ENCODE results near the gene SPCS1.
A peak's percentile ranks its signal among the peaks of the same experiment; 100 is the strongest.
"Not testable (repeated sequence)": the region's sequence is repeated elsewhere in the genome, so short reads cannot be mapped to it uniquely, and the experiment has no call there.

SPCS1 gene

DNA sequence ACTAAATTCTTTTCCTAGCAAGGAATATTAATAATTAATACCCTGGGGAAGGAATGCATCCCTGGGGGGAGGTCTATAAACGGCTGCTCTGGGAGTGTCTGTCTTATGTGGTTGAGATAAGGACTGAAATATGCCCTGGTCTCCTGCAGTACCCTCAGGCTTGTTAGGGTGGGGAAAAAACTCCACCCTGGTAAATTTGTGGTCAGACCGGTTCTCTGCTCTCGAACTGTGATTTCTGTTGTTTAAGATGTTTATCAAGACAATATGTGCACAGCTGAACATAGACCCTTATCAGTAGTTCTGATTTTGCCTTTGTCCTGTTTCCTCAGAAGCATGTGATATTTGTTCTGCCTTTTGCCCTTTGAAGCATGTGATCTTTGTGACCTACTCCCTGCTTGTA lies 22.8 kb downstream of the SPCS1 start:
- H4K8ac ChIP-seq (ENCODE audit: low read depth, low read length); H3K36me3 ChIP-seq (ENCODE audit: control insufficient read depth, insufficient read depth, low read length); H2AK5ac ChIP-seq (ENCODE audit: low read length); DNase-seq; H3K79me2 ChIP-seq (ENCODE audit: control insufficient read depth, insufficient read depth, low read length); H3K4me2 ChIP-seq (ENCODE audit: low read length); H2BK15ac ChIP-seq (replicated peaks; ENCODE audit: low read depth); H3K4ac ChIP-seq (ENCODE audit: low read depth, low read length); H2BK120ac ChIP-seq (ENCODE audit: low read depth, low read length); H3K18ac ChIP-seq (ENCODE audit: low read length); H3K9ac ChIP-seq (ENCODE audit: low read length); H3K4me1 ChIP-seq (ENCODE audit: control insufficient read depth, low read depth, low read length); H3K27me3 ChIP-seq (ENCODE audit: insufficient read depth, low read length, poor library complexity); H3K4me3 ChIP-seq (ENCODE audit: low read length); H4K5ac ChIP-seq (ENCODE audit: low read length); H3K56ac ChIP-seq (ENCODE audit: low read length); H3K27ac ChIP-seq (ENCODE audit: low read depth, low read length); H2BK5ac ChIP-seq (ENCODE audit: low read length); H3K79me1 ChIP-seq (ENCODE audit: low read length); H3K23ac ChIP-seq (ENCODE audit: low read length): not testable (repeated sequence)
- WGBS (ENCODE audit: extremely low coverage, insufficient coverage, low lambda C conversion rate) = no CpG with 5 or more reads among the region's 3 CpGs

GRCh38 chr3:52730681-52731080 lies 24.8 kb downstream of the SPCS1 start:
- no peak overlapping the region for H3K4me3 ChIP-seq (ENCODE audit: low read length)
- peaks cover 8% of the 10 kb centered on the region for H3K36me3 ChIP-seq (ENCODE audit: control insufficient read depth, insufficient read depth, low read length)

GRCh38 chr3:52731590-52731989 lies 25.7 kb downstream of the SPCS1 start:
- Histone ChIP-seq H2AK5ac (ENCODE audit: low read length) (no peak overlapping the region), H3K36me3 (ENCODE audit: control insufficient read depth, insufficient read depth, low read length) (peaks cover 8% of the 10 kb centered on the region), H3K9ac (ENCODE audit: low read length) (no peak overlapping the region), H3K4ac (ENCODE audit: low read depth, low read length) (no peak overlapping the region), H3K23ac (ENCODE audit: low read length) (no peak overlapping the region), H4K5ac (ENCODE audit: low read length) (no peak overlapping the region), H2BK15ac (replicated peaks; ENCODE audit: low read depth) (no peak overlapping the region), H3K4me1 (ENCODE audit: control insufficient read depth, low read depth, low read length) (no peaks in the 10 kb centered on the region), H3K27ac (ENCODE audit: low read depth, low read length) (no peak overlapping the region), H4K8ac (ENCODE audit: low read depth, low read length) (no peak overlapping the region), H2BK120ac (ENCODE audit: low read depth, low read length) (no peak overlapping the region), H3K79me2 (ENCODE audit: control insufficient read depth, insufficient read depth, low read length) (no peaks in the 10 kb centered on the region), H3K56ac (ENCODE audit: low read length) (no peak overlapping the region), H3K18ac (ENCODE audit: low read length) (no peak overlapping the region), H3K27me3 (ENCODE audit: insufficient read depth, low read length, poor library complexity) (no peaks in the 10 kb centered on the region), H3K4me3 (ENCODE audit: low read length) (no peak overlapping the region), H2BK5ac (ENCODE audit: low read length) (no peak overlapping the region), H3K4me2 (ENCODE audit: low read length) (no peak overlapping the region), H3K79me1 (ENCODE audit: low read length) (no peaks in the 10 kb centered on the region)
- WGBS (ENCODE audit: extremely low coverage, insufficient coverage, low lambda C conversion rate) = no CpG with 5 or more reads among the region's 14 CpGs
- no peak for DNase-seq

More at GRCh38 chr3:52730681-52731080, 24.8 kb downstream of the SPCS1 start:
- H4K8ac ChIP-seq (ENCODE audit: low read depth, low read length) = no peak overlapping the region
- no peaks in the 10 kb centered on the region for H3K4me1 ChIP-seq (ENCODE audit: control insufficient read depth, low read depth, low read length)
- no peaks in the 10 kb centered on the region for H3K27me3 ChIP-seq (ENCODE audit: insufficient read depth, low read length, poor library complexity)
- no peak overlapping the region for H3K4ac ChIP-seq (ENCODE audit: low read depth, low read length)
- no peak overlapping the region for H2BK120ac ChIP-seq (ENCODE audit: low read depth, low read length)
- no peak overlapping the region for H2AK5ac ChIP-seq (ENCODE audit: low read length)
- DNase-seq = no peak
- no peak overlapping the region for H3K23ac ChIP-seq (ENCODE audit: low read length)
- H3K79me1 ChIP-seq (ENCODE audit: low read length) = no peaks in the 10 kb centered on the region
- no peak overlapping the region for H3K9ac ChIP-seq (ENCODE audit: low read length)
- no peaks in the 10 kb centered on the region for H3K79me2 ChIP-seq (ENCODE audit: control insufficient read depth, insufficient read depth, low read length)
- H3K56ac ChIP-seq (ENCODE audit: low read length) = no peak overlapping the region
- H2BK5ac ChIP-seq (ENCODE audit: low read length) = no peak overlapping the region
- H2BK15ac ChIP-seq (replicated peaks; ENCODE audit: low read depth) = no peak overlapping the region
- no peak overlapping the region for H3K18ac ChIP-seq (ENCODE audit: low read length)
- no peak overlapping the region for H3K4me2 ChIP-seq (ENCODE audit: low read length)
- no peak overlapping the region for H3K27ac ChIP-seq (ENCODE audit: low read depth, low read length)
- H4K5ac ChIP-seq (ENCODE audit: low read length) = no peak overlapping the region

DNA sequence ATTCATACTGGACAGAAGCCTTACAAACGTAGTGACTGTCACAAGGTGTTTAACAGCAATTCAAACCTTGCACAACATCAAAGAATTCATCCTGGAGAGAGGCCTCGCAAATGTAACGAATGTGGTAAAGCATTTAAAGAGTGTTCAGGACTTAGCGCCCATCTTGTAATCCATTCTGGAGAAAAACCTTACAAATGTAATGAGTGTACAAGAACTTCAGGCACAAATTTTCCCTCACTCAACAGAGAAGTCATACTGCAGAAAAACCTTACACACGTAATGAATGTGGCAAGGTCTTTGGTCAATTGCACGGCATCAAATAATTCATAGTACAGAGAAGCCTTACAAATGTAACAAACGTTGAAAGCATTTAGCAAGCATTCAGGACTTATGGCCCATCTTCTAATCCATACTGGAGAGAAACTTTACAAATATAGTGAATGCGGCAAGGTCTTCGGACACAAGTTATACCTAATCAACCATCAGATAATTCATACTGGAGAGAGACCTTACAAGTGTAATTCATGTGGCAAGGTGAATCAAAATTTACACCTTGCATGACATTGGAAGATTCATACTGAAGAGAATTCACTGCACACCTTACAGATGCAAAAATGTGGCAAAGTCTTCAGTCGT lies 27.5 kb downstream of the SPCS1 start:
- Histone ChIP-seq H3K79me2 (ENCODE audit: control insufficient read depth, insufficient read depth, low read length) (no peaks in the 10 kb centered on the region), H3K4me3 (ENCODE audit: low read length) (no peak overlapping the region), H4K5ac (ENCODE audit: low read length) (no peak overlapping the region), H3K27me3 (ENCODE audit: insufficient read depth, low read length, poor library complexity) (no peaks in the 10 kb centered on the region), H3K56ac (ENCODE audit: low read length) (no peak overlapping the region), H3K18ac (ENCODE audit: low read length) (no peak overlapping the region), H3K36me3 (ENCODE audit: control insufficient read depth, insufficient read depth, low read length) (peaks cover 8% of the 10 kb centered on the region), H2BK120ac (ENCODE audit: low read depth, low read length) (no peak overlapping the region), H3K23ac (ENCODE audit: low read length) (no peak overlapping the region), H3K4ac (ENCODE audit: low read depth, low read length) (no peak overlapping the region), H2BK5ac (ENCODE audit: low read length) (no peak overlapping the region), H2AK5ac (ENCODE audit: low read length) (no peak overlapping the region), H3K4me1 (ENCODE audit: control insufficient read depth, low read depth, low read length) (no peaks in the 10 kb centered on the region), H3K9ac (ENCODE audit: low read length) (no peak overlapping the region), H3K79me1 (ENCODE audit: low read length) (no peaks in the 10 kb centered on the region), H3K4me2 (ENCODE audit: low read length) (no peak overlapping the region), H4K8ac (ENCODE audit: low read depth, low read length) (no peak overlapping the region), H3K27ac (ENCODE audit: low read depth, low read length) (no peak overlapping the region), H2BK15ac (replicated peaks; ENCODE audit: low read depth) (no peak overlapping the region)
- WGBS (ENCODE audit: extremely low coverage, insufficient coverage, low lambda C conversion rate) = no CpG with 5 or more reads among the region's 10 CpGs
- no peak for DNase-seq

DNA sequence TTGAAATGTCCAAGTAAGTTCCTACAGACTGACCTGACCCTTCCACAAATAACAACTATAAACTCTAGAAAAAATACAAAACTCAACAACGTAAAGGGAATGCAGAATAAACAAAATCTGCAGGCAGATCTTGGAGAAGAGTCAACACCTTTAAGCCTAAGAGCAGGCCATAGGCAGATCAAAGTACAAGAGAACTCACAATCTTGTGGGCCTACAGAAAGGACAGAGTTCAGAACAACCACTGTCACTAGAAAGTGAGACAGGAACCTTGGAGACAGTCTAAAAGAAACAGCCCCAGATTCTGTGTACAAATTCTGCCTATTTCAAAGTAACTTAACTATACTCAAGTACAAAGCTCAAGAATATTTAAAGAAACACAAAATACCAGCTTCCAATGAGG lies 33.8 kb downstream of the SPCS1 start:
- no peak overlapping the region for H3K23ac ChIP-seq (ENCODE audit: low read length)

GRCh38 chr3:52742418-52743041 lies 36.6 kb downstream of the SPCS1 start:
- Histone ChIP-seq H3K27me3 (ENCODE audit: insufficient read depth, low read length, poor library complexity) (no peaks in the 10 kb centered on the region), H3K18ac (ENCODE audit: low read length) (no peak overlapping the region), H3K4me3 (ENCODE audit: low read length) (no peak overlapping the region), H3K56ac (ENCODE audit: low read length) (no peak overlapping the region), H3K4me1 (ENCODE audit: control insufficient read depth, low read depth, low read length) (no peaks in the 10 kb centered on the region), H3K79me2 (ENCODE audit: control insufficient read depth, insufficient read depth, low read length) (no peaks in the 10 kb centered on the region), H3K23ac (ENCODE audit: low read length) (no peak overlapping the region), H2BK15ac (replicated peaks; ENCODE audit: low read depth) (no peak overlapping the region), H2AK5ac (ENCODE audit: low read length) (no peak overlapping the region), H3K79me1 (ENCODE audit: low read length) (no peaks in the 10 kb centered on the region), H2BK120ac (ENCODE audit: low read depth, low read length) (no peak overlapping the region), H2BK5ac (ENCODE audit: low read length) (no peak overlapping the region), H3K27ac (ENCODE audit: low read depth, low read length) (no peak overlapping the region), H4K5ac (ENCODE audit: low read length) (no peak overlapping the region), H4K8ac (ENCODE audit: low read depth, low read length) (no peak overlapping the region), H3K9ac (ENCODE audit: low read length) (no peak overlapping the region), H3K36me3 (ENCODE audit: control insufficient read depth, insufficient read depth, low read length) (peaks cover 2% of the 10 kb centered on the region), H3K4me2 (ENCODE audit: low read length) (no peak overlapping the region), H3K4ac (ENCODE audit: low read depth, low read length) (no peak overlapping the region)
- peak; percentile 36 for DNase-seq
- no CpG with 5 or more reads among the region's 3 CpGs for WGBS (ENCODE audit: extremely low coverage, insufficient coverage, low lambda C conversion rate)

More for the DNA sequence above, 33.8 kb downstream of the SPCS1 start:
- Histone ChIP-seq H3K36me3 (ENCODE audit: control insufficient read depth, insufficient read depth, low read length) (peaks cover 2% of the 10 kb centered on the region), H4K5ac (ENCODE audit: low read length) (no peak overlapping the region), H3K79me1 (ENCODE audit: low read length) (no peaks in the 10 kb centered on the region), H2BK120ac (ENCODE audit: low read depth, low read length) (no peak overlapping the region), H4K8ac (ENCODE audit: low read depth, low read length) (no peak overlapping the region), H3K79me2 (ENCODE audit: control insufficient read depth, insufficient read depth, low read length) (no peaks in the 10 kb centered on the region), H3K4me3 (ENCODE audit: low read length) (no peak overlapping the region), H3K18ac (ENCODE audit: low read length) (no peak overlapping the region), H3K27ac (ENCODE audit: low read depth, low read length) (no peak overlapping the region), H2BK15ac (replicated peaks; ENCODE audit: low read depth) (no peak overlapping the region), H3K56ac (ENCODE audit: low read length) (no peak overlapping the region), H2AK5ac (ENCODE audit: low read length) (no peak overlapping the region), H3K9ac (ENCODE audit: low read length) (no peak overlapping the region), H2BK5ac (ENCODE audit: low read length) (no peak overlapping the region), H3K27me3 (ENCODE audit: insufficient read depth, low read length, poor library complexity) (no peaks in the 10 kb centered on the region), H3K4ac (ENCODE audit: low read depth, low read length) (no peak overlapping the region), H3K4me2 (ENCODE audit: low read length) (no peak overlapping the region), H3K4me1 (ENCODE audit: control insufficient read depth, low read depth, low read length) (no peaks in the 10 kb centered on the region)
- DNase-seq = no peak
- no CpG with 5 or more reads among the region's 1 CpG for WGBS (ENCODE audit: extremely low coverage, insufficient coverage, low lambda C conversion rate)
